HUES64 (cell line): ENCODE measurements around the gene AOX1.

ENCODE experiments used
- H3K27ac ChIP-seq: 2 replicates; pipeline ENCODE4 v1.7.0; 2013; ENCODE audit warnings: low read depth, low read length, inconsistent platforms
- H3K27me3 ChIP-seq: 2 replicates; pipeline ENCODE4 v1.6.1; 2013; ENCODE audit warnings: mild to moderate bottlenecking, low read length; ENCODE audit not compliant: insufficient read depth
- H3K36me3 ChIP-seq: 2 replicates; pipeline ENCODE4 v1.6.1; 2013; ENCODE audit warnings: mild to moderate bottlenecking, low read length; ENCODE audit not compliant: insufficient read depth
- H3K4me1 ChIP-seq: 2 replicates; pipeline ENCODE4 v1.6.1; 2013; ENCODE audit warnings: mild to moderate bottlenecking, low read length, moderate library complexity; ENCODE audit not compliant: insufficient read depth
- H3K4me3 ChIP-seq: 2 replicates; pipeline ENCODE4 v1.5.1; 2013; ENCODE audit warnings: mild to moderate bottlenecking, low read length, moderate library complexity
- H3K9ac ChIP-seq: 2 replicates; pipeline ENCODE4 v1.6.1; 2013; ENCODE audit warnings: mild to moderate bottlenecking, low read depth, low read length
- H3K9me3 ChIP-seq: 2 replicates; pipeline ENCODE4 v1.6.1; 2013; ENCODE audit warnings: low read depth, low read length; ENCODE audit not compliant: insufficient read depth
- WGBS: fragments of 150-250, 120-280 bp; methylation state at CpG from one replicate; pipeline ENCODE4 v1.1.7; 2013; ENCODE audit warnings: missing lambda C conversion rate; 5-methylcytosine and 5-hydroxymethylcytosine counted together

The AOX1 gene

GRCh38 chr2:200653021-200653420 lies 67.2 kb downstream of the AOX1 start:
- WGBS = 86% methylated on average over 3 of the region's 3 CpGs
- Histone ChIP-seq H3K36me3 (no peaks in the 10 kb centered on the region), H3K4me3 (no peak overlapping the region), H3K9ac (no peak overlapping the region), H3K9me3 (no peaks in the 10 kb centered on the region), H3K27me3 (no peaks in the 10 kb centered on the region), H3K27ac (no peak overlapping the region), H3K4me1 (no peaks in the 10 kb centered on the region; the same call in 1 of the 2 replicates)

GRCh38 chr2:200654823-200655222 lies 69.0 kb downstream of the AOX1 start:
- Histone ChIP-seq H3K9me3 (no peaks in the 10 kb centered on the region), H3K4me1 (no peaks in the 10 kb centered on the region), H3K27me3 (no peaks in the 10 kb centered on the region), H3K27ac (no peak overlapping the region), H3K9ac (no peak overlapping the region), H3K4me3 (no peak overlapping the region), H3K36me3 (no peaks in the 10 kb centered on the region)
- WGBS = 93% methylated on average over 3 of the region's 3 CpGs

GRCh38 chr2:200655918-200656580 lies 70.2 kb downstream of the AOX1 start:
- WGBS = 92% methylated on average over 2 of the region's 3 CpGs
- Histone ChIP-seq H3K36me3 (no peaks in the 10 kb centered on the region), H3K9me3 (no peaks in the 10 kb centered on the region), H3K4me3 (no peak overlapping the region), H3K4me1 (no peaks in the 10 kb centered on the region), H3K27ac (no peak overlapping the region), H3K27me3 (no peaks in the 10 kb centered on the region), H3K9ac (no peak overlapping the region)

GRCh38 chr2:200658278-200658864 lies 72.6 kb downstream of the AOX1 start:
- Histone ChIP-seq H3K9ac (no peak overlapping the region), H3K27ac (no peak overlapping the region), H3K9me3 (no peaks in the 10 kb centered on the region), H3K4me1 (no peaks in the 10 kb centered on the region; the same call in 1 of the 2 replicates), H3K27me3 (no peaks in the 10 kb centered on the region), H3K4me3 (no peak overlapping the region), H3K36me3 (no peaks in the 10 kb centered on the region)
- 84% methylated on average over 4 of the region's 5 CpGs for WGBS

GRCh38 chr2:200659410-200659809 lies 73.6 kb downstream of the AOX1 start:
- WGBS = 90% methylated on average over 4 of the region's 4 CpGs
- H3K36me3 ChIP-seq = no peaks in the 10 kb centered on the region
- H3K27me3 ChIP-seq = no peaks in the 10 kb centered on the region
- no peak overlapping the region for H3K9ac ChIP-seq
- H3K9me3 ChIP-seq = no peaks in the 10 kb centered on the region
- no peaks in the 10 kb centered on the region; the same call in 1 of the 2 replicates for H3K4me1 ChIP-seq
- no peak overlapping the region for H3K27ac ChIP-seq
- H3K4me3 ChIP-seq = no peak overlapping the region

- Histone ChIP-seq H3K27me3 (no peaks in the 10 kb centered on the region), H3K9ac (no peak overlapping the region), H3K9me3 (no peaks in the 10 kb centered on the region), H3K4me1 (no peaks in the 10 kb centered on the region; the same call in 1 of the 2 replicates), H3K36me3 (no peaks in the 10 kb centered on the region), H3K4me3 (no peak overlapping the region), H3K27ac (no peak overlapping the region)
- no CpG with 5 or more reads among the region's 1 CpG for WGBS
Measured at GRCh38 chr2:200661477-200661876, 75.7 kb downstream of the AOX1 start.

GRCh38 chr2:200662727-200663126 lies 76.9 kb downstream of the AOX1 start:
- no peaks in the 10 kb centered on the region for H3K27me3 ChIP-seq

GRCh38 chr2:200664770-200665494 lies 79.1 kb downstream of the AOX1 start:
- Histone ChIP-seq H3K36me3 (no peaks in the 10 kb centered on the region), H3K27ac (no peak overlapping the region), H3K9me3 (no peaks in the 10 kb centered on the region), H3K4me1 (no peaks in the 10 kb centered on the region; the same call in 1 of the 2 replicates), H3K9ac (no peak overlapping the region), H3K4me3 (no peak overlapping the region), H3K27me3 (no peaks in the 10 kb centered on the region)
- WGBS = 93% methylated on average over 6 of the region's 6 CpGs

More at GRCh38 chr2:200662727-200663126, 76.9 kb downstream of the AOX1 start:
- H3K36me3 ChIP-seq = no peaks in the 10 kb centered on the region
- no peaks in the 10 kb centered on the region; the same call in 1 of the 2 replicates for H3K4me1 ChIP-seq
- H3K9ac ChIP-seq = no peak overlapping the region
- no peak overlapping the region for H3K4me3 ChIP-seq
- WGBS = 78% methylated on average over 7 of the region's 7 CpGs
- H3K9me3 ChIP-seq = no peaks in the 10 kb centered on the region
- H3K27ac ChIP-seq = no peak overlapping the region

- 87% methylated on average over 2 of the region's 2 CpGs for WGBS
Measured at GRCh38 chr2:200665626-200666453, 80.0 kb downstream of the AOX1 start.

GRCh38 chr2:200667413-200667812 lies 81.6 kb downstream of the AOX1 start:
- WGBS = 88% methylated on average over 2 of the region's 3 CpGs
- Histone ChIP-seq H3K4me3 (no peak overlapping the region), H3K36me3 (no peaks in the 10 kb centered on the region), H3K4me1 (no peaks in the 10 kb centered on the region; the same call in 1 of the 2 replicates), H3K9me3 (no peaks in the 10 kb centered on the region), H3K27ac (no peak overlapping the region), H3K9ac (no peak overlapping the region), H3K27me3 (no peaks in the 10 kb centered on the region)

More at GRCh38 chr2:200665626-200666453, 80.0 kb downstream of the AOX1 start:
- no peak overlapping the region for H3K9ac ChIP-seq
- H3K4me3 ChIP-seq = no peak overlapping the region
- H3K27me3 ChIP-seq = no peaks in the 10 kb centered on the region
- H3K4me1 ChIP-seq = no peaks in the 10 kb centered on the region; the same call in 1 of the 2 replicates
- H3K9me3 ChIP-seq = no peaks in the 10 kb centered on the region
- no peaks in the 10 kb centered on the region for H3K36me3 ChIP-seq
- H3K27ac ChIP-seq = no peak overlapping the region
